ENCODE results near the gene FPR1.
"Not testable (repeated sequence)": the region's sequence is repeated elsewhere in the genome, so short reads cannot be mapped to it uniquely, and the experiment has no call there.

FPR1 gene

DNA sequence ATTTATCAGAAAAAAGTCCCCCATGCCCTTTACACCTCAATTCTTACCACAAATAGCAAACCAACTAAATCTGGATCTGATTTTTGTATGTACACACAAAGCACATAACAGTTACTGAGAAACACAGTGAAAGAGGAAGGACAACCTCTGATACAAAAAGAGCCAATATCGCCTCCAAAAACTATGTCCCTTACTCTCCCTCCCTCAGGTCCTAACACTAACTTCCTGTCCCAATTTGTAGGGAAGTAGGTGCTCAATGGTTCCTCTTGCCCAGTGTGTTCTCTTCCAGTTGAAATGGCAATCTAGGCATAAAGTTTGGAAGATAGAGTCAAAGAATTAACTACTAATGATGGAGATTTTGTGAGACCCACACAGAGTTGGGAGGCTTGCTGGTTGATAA lies 27.5 kb upstream of the FPR1 start:
- no peak for DNase-seq

DNA sequence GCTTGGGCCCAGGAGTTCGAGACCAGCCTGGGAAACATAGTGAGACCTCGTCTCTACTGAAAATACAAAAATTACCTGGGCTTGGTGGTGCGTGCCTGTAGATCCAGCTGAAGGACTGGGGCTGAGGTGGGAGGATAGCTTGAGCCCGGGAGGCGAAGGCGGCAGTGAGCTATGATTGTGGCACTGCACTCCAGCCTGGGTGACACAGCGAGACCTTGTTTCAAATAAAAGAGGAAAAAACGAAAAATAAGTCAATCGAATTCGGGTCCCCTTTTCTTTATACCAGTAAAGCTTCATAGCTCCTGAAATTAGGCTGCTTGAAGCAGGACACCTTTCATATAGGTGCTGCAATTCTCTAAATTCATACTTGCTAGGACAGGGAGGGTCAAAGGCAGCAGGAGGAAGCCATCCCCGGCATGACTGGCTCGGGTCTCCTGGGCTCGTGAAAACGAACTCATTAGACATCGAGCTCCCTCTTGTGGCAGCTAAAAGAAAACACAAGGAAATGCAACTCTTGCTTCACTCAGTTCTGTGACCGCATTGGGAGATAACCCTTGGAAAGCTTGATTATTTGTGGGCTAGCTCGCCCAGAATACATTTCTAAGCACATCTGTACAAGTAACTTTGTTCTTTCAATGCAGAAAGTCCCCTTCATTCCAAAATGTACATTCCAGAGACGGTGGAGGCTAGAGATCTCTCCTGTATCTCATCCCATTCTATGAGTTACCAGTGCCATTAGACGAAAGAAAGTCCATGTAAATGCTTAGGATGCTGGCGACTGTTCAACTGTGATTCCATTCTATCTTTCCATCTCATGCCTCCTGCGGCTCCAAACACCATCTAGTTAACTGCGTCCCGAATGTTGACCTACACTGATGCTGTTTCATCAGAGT lies 26.1 kb upstream of the FPR1 start:
- peak; percentile 50 for DNase-seq

DNA sequence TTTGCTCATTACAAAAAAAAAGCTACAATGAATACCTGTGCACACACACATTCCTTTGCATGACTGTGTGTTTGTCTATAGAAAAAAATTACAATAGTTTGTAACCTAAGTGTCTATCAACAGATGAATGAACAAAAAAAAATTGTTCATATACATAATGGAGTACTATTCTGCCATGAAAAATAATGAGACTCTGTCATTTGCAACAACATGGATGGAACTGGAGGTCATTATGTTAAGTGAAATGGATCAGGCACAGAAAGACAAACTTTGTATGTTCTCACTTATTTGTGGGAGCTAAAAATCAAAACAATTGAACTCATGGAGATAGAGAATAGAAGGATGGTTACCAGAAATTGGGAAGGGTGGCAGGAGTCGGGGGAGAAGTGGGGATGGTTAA lies 24.9 kb upstream of the FPR1 start:
- DNase-seq = not testable (repeated sequence)

DNA sequence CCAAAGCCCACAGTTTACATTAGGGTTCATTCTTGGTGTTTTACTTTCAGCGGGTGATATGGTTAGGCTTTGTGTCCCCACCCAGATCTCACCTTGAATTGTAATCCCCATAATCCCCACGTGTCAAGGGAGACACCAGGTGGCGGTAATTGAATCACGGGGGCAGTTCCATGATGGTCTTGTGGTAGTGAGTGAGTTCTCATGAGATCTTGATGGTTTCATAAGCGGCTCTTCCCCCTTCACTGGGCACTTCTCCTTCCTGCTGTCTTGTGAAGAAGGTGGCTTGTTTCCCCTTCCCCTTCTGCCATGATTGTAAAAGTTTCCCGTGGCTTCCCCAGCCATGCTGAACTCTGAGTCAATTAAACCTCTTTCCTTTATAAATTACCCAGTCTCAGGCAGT lies 21.3 kb upstream of the FPR1 start:
- DNase-seq = no peak

DNA sequence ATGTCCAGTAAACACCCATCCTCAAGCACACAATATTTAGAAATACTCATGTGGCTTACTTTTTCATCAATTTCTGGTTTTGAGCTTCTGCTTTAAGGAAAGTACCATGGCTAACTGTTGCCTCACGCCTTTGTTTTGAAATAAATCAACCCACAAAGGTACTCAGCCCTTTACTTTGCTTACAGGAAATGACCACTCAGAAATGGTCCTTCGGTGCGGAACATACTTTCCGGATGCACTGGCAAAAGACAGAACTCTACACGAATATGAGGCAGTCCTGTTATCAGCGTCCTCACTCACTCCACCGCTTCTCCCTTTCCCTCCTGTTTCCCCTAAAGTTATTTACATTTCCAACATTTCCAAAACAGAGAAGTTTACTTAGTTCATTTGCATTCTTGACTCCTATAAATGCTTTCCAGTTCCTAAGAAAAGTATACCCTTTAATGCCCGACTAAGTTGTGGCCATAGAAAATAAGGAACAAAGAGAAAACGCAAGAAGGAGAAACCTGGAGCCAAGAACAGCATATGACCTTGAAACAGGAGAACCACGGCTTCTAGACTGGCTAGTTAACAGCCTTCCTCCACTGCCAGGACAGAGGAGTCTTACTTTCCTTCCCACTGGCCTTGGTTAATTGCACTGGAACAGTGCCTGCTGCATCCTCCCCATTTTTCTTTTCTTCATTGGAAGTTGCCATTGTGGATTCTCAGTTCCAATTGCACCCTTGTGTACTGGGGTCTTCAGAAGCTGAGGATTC lies 19.9 kb upstream of the FPR1 start:
- no peak for DNase-seq

DNA sequence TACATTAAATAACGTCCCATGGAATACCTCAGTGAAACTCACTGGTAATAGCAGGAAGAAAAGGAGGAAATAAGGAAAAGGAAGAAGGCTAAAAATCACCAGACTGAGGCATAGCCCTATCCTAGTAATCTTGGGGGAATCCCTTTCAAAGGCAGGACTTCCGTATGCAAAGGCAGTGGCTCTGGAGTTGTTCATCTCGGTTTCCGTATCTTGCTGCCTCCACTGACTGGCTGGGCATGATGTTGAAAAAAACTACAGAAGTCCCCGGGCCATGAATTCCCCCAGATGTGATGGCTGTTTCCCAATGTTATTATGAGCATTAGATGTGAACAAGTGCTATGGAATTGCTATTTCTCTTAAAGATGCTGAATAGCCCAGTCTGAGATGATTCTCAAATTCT lies 14.8 kb upstream of the FPR1 start:
- DNase-seq = no peak

DNA sequence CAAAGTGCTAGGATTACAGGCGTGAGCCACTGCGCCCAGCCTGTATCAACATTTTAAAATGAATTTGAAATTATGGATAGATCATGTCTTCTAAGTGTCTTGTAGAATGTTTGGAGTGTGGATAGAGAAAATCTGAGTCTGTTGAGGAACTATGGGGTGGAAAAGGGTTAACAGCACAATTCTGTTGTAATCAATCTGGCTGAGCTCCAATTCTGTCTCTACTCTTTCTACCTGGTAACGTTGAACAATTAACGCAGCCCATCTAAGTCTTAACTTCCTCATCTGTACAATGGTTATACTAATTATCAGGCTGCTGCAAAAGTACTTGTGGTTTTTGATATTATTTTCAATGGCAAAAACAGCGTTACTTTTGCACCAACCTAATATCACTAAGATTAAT lies 13.4 kb upstream of the FPR1 start:
- no peak for DNase-seq

DNA sequence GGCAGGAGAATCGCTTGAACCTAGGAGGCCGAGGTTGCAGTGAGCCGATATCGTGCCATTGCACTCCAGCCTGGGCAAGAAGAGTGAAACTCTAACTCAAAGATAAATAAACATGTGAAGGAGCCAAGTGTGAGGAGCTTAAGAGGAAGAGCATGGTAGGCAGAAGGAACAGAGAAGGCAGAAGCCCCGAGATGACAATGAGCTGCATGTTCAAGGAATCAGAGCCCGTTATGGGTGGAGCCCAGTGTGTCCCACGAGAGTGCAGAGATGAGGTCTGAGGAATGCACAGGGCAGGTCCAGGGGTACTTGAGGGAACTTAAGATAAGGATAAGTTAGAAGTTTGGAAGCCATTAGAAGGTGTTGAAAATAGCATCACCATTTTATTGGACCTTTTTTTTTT lies 10.0 kb upstream of the FPR1 start:
- no peak for DNase-seq

DNA sequence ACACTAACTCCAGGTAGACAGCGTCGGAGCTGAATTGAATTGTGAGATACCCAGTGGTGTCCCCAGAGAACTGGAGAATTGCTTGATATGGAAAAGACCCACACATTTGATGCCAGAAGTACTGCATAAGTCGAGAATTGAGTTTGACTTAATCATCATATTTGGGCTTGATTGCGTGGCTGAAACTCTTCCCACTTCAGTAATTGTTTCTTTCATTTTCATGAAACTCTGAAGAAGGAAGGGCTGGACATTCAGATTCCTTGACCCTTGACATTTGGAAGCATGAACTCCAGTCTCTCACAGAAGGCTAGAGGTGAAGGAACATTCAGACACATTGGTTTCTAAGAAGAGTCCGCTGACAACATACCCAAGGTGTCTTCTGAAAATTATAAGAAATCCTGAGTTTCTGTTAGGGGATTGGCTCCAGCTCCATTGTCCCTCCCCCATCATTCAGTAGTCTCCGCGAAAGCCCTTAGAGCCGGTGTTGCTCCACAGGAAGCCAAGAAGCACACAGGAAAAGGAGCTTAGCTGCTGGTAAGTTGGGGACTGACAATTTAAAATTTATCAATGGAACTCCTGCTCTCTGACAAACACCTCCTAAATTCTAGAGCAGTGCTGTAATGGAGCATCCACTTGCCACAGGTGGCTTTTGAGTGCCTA lies 9.1 kb upstream of the FPR1 start, which contains the start of gene FPR2:
TSS of gene FPR2 (plus strand) at position 484 of the 660 bp plus-strand sequence. CDS start 7,479 bp downstream, outside the sequence.
- DNase-seq = no peak

DNA sequence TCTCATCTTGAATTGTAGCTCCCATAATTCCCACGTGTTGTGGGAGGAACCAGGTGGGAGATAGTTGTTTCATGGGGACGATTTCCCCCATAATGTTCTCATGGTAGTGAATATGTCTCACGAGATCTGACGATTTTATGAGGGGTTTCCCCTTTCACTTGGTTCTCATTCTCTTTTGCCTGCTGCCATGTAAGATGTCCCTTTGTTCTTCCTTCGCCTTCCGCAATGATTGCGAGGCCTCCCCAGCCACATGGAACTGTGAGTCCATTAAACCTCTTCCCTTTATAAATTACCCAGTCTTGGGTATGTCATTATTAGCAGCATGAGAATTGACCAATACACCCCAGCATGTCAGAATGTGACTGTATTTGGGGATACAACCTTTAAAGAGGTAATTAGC lies 3.9 kb upstream of the FPR1 start:
- no peak for DNase-seq

DNA sequence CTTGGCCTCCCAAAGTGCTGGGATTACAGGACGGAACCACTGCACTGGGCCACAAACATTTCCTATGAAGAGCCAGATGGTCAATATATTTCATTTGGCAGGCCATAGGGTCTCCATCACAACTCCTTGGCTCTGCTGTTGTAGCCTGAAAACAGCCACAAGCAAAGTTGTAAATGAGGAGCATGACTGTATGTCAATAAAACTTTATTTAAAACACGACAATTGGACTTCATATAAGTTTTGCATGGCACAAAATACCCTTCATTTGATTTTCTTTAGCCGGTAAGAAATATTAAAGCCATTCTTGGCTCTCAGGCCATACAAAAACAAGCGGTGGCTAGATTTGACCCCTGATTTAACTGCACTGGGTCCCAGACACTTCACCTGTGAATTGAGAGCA lies 3.1 kb upstream of the FPR1 start:
- no peak for DNase-seq

DNA sequence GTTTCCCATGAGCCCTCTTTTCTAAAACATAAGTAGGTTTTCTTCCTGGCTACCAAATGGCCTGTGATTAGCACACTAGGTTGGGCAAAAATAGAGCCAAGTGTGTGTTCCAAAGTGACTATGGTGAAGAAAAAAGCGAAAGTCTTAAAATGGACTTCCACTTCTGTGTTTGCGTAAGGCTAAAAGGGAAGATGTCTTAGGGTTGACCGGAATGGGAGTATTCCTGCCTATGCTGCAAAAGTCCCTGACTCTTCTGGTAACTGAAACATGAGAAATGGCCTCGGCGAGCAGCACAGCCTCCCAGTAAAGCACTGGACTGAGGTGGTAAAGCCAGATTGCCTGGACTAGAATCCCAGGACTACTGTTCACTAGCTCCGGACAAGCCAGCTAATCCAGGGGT lies 2.4 kb upstream of the FPR1 start:
- no peak for DNase-seq

DNA sequence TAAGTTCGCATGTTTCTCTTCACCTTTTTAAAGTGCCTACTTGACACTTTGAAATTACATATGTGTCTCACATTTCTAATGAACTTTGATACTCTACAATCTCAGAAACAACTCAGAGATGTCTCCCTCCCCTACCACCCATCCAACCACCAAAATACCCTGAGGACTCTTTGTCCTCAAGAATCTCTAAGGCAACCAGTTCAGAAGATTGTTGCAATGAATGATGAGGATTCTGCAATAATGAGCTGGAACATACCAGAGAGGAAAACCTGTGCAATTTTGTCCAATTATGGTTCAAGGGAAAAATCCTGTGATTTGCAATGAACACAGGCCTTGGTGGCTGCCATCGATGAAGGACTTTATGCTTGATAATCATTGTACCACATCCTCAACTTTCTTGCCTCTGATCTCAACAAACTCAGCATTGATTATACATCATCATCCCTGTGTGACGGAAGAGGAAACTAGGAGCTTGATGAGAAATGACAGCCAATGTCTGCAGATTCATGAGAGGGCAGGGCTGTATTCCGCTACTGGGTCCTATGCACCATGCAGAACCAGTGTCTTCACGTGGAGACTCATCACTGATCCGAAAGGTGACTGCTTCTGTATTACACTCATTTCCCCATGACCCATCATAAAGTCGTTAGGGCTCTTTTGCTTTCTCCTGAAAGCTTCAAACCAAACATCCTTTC lies 1.1 kb downstream of the FPR1 start:
- no peak for DNase-seq

DNA sequence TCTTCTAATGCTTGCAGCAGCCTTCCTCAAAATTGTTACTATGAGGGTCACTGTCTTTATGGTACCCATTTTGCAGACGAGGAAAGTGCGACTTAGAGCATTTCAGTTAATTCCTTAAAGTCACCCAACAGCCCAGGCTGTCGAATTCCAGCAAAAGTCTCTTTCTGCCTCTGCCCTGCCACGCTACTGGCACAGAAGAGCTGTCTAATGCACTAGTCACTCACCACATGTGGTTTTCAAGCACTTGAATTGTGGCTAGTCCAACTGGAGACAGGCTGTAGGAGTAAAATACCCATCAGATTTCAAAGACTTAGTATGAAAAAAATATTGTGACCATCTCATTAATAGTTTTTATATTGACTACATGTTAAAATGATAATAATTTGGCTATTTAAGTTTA lies 1.7 kb downstream of the FPR1 start:
- no peak for DNase-seq

DNA sequence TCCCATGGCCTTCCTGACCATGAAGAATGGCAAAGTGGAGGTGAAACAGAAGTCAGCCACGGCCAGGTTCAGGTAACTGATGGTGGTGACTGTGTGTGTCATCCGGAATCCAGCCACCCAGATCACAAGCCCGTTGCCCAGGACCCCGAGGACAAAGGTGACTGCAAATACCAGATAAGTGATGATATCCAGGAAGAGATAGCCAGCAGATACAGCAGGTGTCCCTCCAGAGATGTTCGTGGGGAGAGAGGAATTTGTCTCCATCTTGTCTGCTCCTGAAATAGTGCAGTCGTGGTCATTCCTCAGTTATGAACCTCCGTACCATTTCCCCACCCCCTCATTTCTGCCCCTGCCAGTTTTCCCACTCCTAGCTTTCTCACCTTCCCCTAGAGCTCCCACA lies 4.9 kb downstream of the FPR1 start:
- no peak for DNase-seq

DNA sequence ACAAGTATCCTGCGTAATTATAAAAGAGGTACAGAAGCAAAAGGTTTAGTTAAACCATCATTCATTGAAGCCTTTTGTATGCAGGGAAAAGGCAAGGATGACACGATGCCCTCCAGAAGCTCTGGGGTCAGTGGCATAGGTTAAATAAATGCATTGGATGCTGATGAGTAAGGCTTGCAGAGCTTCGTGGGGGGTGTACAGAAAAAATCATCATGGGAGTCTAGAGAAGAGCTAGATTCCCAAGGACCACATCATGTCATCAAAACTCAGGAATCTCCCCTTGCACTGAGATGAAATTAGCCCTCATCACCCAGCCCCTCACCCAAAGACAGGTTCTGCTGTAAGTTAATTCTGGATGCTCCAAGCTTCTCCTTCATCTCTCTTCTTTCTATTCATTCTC lies 8.3 kb downstream of the FPR1 start:
- no peak for DNase-seq

DNA sequence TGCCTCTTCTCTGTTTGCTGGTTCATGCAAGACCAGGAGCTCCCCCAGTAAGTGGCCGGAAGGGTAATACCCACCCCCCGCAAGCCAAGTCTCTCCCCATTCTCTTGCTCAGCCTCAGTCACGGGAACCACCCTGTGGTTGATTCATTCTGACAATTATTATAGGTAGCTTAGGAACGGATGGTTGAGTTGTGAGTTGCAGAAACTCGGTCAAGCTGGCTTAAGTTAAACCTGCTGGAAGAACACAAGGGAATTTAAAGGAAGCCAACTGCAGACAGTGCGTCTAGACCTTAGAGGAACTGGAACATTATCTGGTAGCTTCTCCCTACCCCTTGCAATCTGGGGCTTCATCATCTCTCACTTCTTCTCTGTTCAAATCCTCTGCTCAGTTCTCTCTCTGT lies 8.9 kb downstream of the FPR1 start:
- no peak for DNase-seq

DNA sequence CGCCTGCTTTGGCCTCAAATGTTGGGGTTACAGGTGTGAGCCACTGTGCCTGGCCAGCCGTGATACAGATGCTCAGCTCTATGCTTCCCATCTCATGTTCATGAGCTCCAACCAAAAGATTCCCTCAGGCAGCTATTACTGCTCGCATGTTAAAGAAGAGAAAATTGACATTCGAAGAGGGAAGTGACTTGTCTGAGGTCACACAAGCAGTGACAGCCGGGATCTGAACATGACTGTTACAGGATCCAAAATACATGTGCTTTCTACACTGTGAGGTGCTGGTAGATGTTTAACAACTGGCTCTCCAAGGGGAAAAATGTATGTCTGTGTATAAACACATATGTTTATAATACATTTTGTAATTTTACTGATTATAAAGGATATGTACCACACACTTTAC lies 11.3 kb downstream of the FPR1 start:
- no peak for DNase-seq

DNA sequence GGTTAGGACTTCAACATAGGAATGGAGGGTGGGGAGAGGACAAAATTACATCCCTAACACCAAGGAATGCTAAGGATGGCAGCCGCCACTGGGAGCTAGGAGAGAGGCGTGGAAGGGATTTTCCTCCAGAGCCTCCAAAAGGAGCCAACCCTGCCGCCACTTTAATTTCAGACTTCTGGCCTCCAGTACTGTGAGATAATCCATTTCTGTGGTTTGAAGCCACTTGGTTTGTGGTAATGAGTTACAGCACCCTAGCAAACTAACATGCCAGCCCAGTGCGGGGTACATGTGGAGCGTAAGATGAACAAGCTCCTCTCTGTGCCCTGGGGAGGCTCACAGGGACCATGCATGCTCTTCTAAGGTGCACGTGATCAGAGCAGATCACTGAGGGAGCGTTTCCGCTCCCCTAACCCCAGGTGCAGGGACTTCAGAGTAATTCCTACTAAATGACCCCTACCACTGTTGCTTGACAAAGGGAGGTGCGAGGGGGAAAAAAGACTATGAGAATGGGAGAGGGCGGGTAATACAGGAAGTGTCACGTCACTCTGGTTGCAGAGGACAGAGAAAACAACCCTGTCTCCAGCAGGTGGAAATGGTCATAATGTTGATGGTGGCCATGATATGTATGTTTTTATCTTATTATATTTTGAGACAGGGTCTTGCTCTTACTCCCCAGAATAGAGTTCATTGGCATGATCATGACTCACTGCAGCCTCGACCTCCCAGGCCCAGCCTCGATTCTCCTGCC lies 12.0 kb downstream of the FPR1 start:
- no peak for DNase-seq

DNA sequence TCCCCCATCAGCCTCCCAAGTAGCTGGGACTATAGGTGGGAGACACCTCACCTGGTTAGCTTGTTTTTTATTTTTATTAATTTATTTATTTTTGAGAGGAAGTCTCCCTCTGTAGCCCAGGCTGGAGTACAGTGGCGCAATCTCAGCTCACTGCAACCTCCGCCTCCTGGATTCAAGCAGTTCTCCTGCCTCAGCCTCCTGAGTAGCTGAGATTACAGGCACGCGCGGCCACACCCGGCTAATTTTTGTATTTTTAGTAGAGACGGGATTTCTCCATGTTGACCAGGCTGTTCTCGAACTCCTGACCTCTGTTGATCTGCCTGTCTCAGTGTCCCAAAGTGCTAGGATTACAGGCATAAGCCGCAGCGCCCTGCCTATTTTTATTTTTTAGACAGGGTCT lies 13.2 kb downstream of the FPR1 start:
- not testable (repeated sequence) for DNase-seq

DNA sequence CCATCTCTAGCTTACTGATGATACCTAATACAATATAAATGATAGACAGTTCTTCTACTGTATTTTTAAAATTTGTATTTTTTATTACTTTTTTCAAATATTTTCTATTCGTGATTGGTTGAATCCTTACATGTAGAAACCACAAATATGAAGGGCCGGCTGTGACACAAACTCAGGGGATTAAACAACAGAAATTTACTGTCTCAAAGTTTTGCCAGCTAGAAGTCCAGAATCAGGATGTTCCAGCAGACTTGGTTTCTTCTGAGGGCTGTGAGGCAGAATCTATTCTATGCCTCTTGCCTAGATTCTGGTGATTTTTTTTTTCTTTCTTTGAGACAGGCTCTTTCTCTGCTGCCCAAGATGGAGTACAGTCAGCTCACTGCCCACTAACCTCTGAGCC lies 13.8 kb downstream of the FPR1 start:
- DNase-seq = no peak

DNA sequence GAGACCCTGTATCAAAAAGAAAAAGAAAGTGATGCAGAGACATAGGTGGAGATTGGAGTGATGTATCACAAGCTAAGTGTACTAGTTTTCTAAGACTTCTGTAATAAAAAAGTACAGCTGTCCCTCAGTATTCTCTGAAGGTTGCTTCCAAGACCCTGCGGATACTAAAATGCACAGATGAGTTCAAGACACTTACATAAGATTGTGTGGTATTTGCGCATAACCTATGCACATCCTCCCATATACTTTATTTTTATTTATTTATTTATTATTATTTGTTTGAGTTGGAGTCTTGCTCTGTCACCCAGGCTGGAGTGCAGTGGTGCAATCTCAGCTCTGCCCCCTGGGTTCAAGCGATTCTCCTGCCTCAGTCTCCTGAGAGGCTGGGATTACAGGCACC lies 14.3 kb downstream of the FPR1 start:
- DNase-seq = no peak

All from NCI-H748 treated with DMSO at 0.1 percent for 48 hours (cell line).